IPS DF 19.7 (cell line): ENCODE measurements around the gene PTTG1.

ENCODE experiments used
- DNase-seq: peaks from one replicate; pipeline ENCODE4 v3.0.0-alpha.2; 2013; ENCODE audit warnings: low read depth, low spot score

PTTG1 gene

GRCh38 chr5:160453751-160454150 is 32.1 kb downstream of the PTTG1 start:
- DNase-seq, result no peak

- no peak for DNase-seq
Measured at GRCh38 chr5:160455600-160455999, 33.9 kb downstream of the PTTG1 start.

- no peak for DNase-seq
Measured at GRCh38 chr5:160456480-160457177, 35.0 kb downstream of the PTTG1 start.

GRCh38 chr5:160457252-160457651 is 35.6 kb downstream of the PTTG1 start:
- no peak for DNase-seq

- no peak for DNase-seq
Measured at GRCh38 chr5:160458806-160459800, 37.4 kb downstream of the PTTG1 start.

GRCh38 chr5:160460377-160461049 is 38.9 kb downstream of the PTTG1 start:
- DNase-seq, result no peak

GRCh38 chr5:160461378-160461777 is 39.7 kb downstream of the PTTG1 start:
- no peak for DNase-seq

- no peak for DNase-seq
Measured at GRCh38 chr5:160462167-160462566, 40.5 kb downstream of the PTTG1 start.

- DNase-seq, result no peak
Measured at GRCh38 chr5:160463227-160463626, 41.6 kb downstream of the PTTG1 start.

- DNase-seq, result no peak
Measured at GRCh38 chr5:160463740-160464465, 42.2 kb downstream of the PTTG1 start.

- no peak for DNase-seq
Measured at GRCh38 chr5:160464466-160464797, 42.8 kb downstream of the PTTG1 start.

GRCh38 chr5:160466116-160466515 is 44.5 kb downstream of the PTTG1 start:
- DNase-seq, result no peak

- DNase-seq, result no peak
Measured at GRCh38 chr5:160466889-160467554, 45.4 kb downstream of the PTTG1 start.

GRCh38 chr5:160467555-160468362 is 46.1 kb downstream of the PTTG1 start:
- no peak for DNase-seq

GRCh38 chr5:160468363-160468975 is 46.8 kb downstream of the PTTG1 start:
- DNase-seq, result no peak

- no peak for DNase-seq
Measured at GRCh38 chr5:160469156-160470144, 47.8 kb downstream of the PTTG1 start.

GRCh38 chr5:160470437-160471361 is 49.0 kb downstream of the PTTG1 start:
- DNase-seq, result no peak
